HCT116 (cell line): ENCODE measurements around the gene BABAM2. TPM values are rescaled to one million over a fixed set of nuclear protein-coding genes. Genes with fewer than 3 reads are reported as not detected.

Experiments used
- ATAC-seq: fragments of 200-7000 bp; cut with Tn5 transposase; 2 replicates; pipeline ENCODE4 v1.9.1; 2020; ENCODE audit warnings: mild to moderate bottlenecking, moderate library complexity
- BruUV-seq: library from RNA; stranded (reverse); fragments of 400-500 nt; replicated peaks from 2 replicates; lab custom pipeline; 2021; lab: Mats Ljungman, UMichigan
- CTCF ChIA-PET: fragments of 300-600 bp; sonication (Branson Sonifier 250); formaldehyde crosslinking; loops from one replicate; lab custom pipeline; 2021; ENCODE audit warnings: antibody characterized with exemption; lab: Charles Lee
- POLR2A ChIA-PET: fragments of 300-600, 350-600 bp; sonication (Branson Sonifier 250); formaldehyde crosslinking; loops from one replicate; lab custom pipeline; 2021; ENCODE audit warnings: antibody characterized with exemption; lab: Charles Lee
- RAD21 ChIA-PET, 2 experiments: fragments of 300-600 bp; sonication (Branson Sonifier 250); formaldehyde crosslinking; loops; one replicate each; lab custom pipeline; 2023; ENCODE audit warnings: low total read pairs in 2 of 2; ENCODE audit not compliant: uncharacterized antibody in 2 of 2, unreplicated experiment in 2 of 2, low non-redundant PET in 1 of 2; lab: Charles Lee
- DNase-seq: peaks from one replicate; pipeline ENCODE4 v3.0.0-alpha.2; 2010; ENCODE audit warnings: low read depth, low spot score
- H2AFZ ChIP-seq: fragments of 200-600 bp; shearing (Covaris generic), sonication (generic); 2 replicates; pipeline ENCODE4 v1.6.1; 2017; ENCODE audit warnings: low read depth, mixed run types, mixed read lengths, antibody characterized with exemption, low read length; ENCODE audit not compliant: poor library complexity, severe bottlenecking
- H3K27ac ChIP-seq: 2 replicates; pipeline ENCODE4 v1.5.1; 2012; ENCODE audit warnings: low read depth, low read length
- H3K27me3 ChIP-seq: fragments of 200-600 bp; sonication (generic); 2 replicates; pipeline ENCODE4 v1.6.1; 2016; ENCODE audit warnings: mixed run types, low read length, mixed read lengths; ENCODE audit not compliant: insufficient read depth
- H3K36me3 ChIP-seq, 2 experiments: fragments of 200-500 bp in 1 of 2; fragments of 200-600 bp in 1 of 2; sonication (Bioruptor generic) in 1 of 2; sonication (generic) in 1 of 2; 2 replicates each; pipeline versions ENCODE4 v1.5.1 to v1.6.1; 2014 to 2016; ENCODE audit warnings: low read length in 2 of 2, inconsistent platforms in 1 of 2, mixed read lengths in 1 of 2, mixed run types in 1 of 2; ENCODE audit not compliant: insufficient read depth in 2 of 2, control insufficient read depth in 1 of 2
- H3K4me1 ChIP-seq, 2 experiments: fragments of 200-600 bp in 1 of 2; sonication (generic) in 1 of 2; 2 replicates each; pipeline versions ENCODE4 v1.5.1 to v1.6.1; 2012 to 2017; ENCODE audit warnings: low read length in 2 of 2, inconsistent platforms in 1 of 2, mild to moderate bottlenecking in 1 of 2, mixed read lengths in 1 of 2, mixed run types in 1 of 2, moderate library complexity in 1 of 2; ENCODE audit not compliant: insufficient read depth in 2 of 2, control insufficient read depth in 1 of 2
- H3K4me2 ChIP-seq: fragments of 200-600 bp; sonication (generic); 2 replicates; pipeline ENCODE4 v1.6.1; 2017; ENCODE audit warnings: mixed run types, low read length, mixed read lengths
- H3K4me3 ChIP-seq, 2 experiments: fragments of 200-600 bp in 1 of 2; sonication (generic) in 1 of 2; replicated peaks in 1 of 2; 2 replicates each; pipeline ENCODE4 v1.5.1; 2011 to 2016; ENCODE audit warnings: low read length in 2 of 2, control low read depth in 1 of 2, low read depth in 1 of 2, mild to moderate bottlenecking in 1 of 2, mixed read lengths in 1 of 2, mixed run types in 1 of 2
- H3K79me2 ChIP-seq: fragments of 200-600 bp; sonication (generic); 2 replicates; pipeline ENCODE4 v1.6.1; 2017; ENCODE audit warnings: mild to moderate bottlenecking, mixed run types, low read length, moderate library complexity, mixed read lengths; ENCODE audit not compliant: insufficient read depth
- H3K9ac ChIP-seq: fragments of 200-600 bp; sonication (generic); 2 replicates; pipeline ENCODE4 v1.6.1; 2016; ENCODE audit warnings: low read length, mixed read lengths
- H3K9me2 ChIP-seq: fragments of 200-600 bp; sonication (generic), shearing (Covaris generic); 2 replicates; pipeline ENCODE4 v1.6.1; 2017; ENCODE audit warnings: mixed run types, mild to moderate bottlenecking, moderate library complexity; ENCODE audit not compliant: insufficient read depth
- H3K9me3 ChIP-seq, 2 experiments: fragments of 200-500 bp in 1 of 2; fragments of 200-600 bp in 1 of 2; sonication (Bioruptor generic) in 1 of 2; sonication (generic) in 1 of 2; 2 replicates each; pipeline ENCODE4 v1.6.1; 2014 to 2017; ENCODE audit warnings: low read length in 2 of 2, mixed read lengths in 2 of 2, inconsistent platforms in 1 of 2, low read depth in 1 of 2, mild to moderate bottlenecking in 1 of 2, mixed run types in 1 of 2, moderate library complexity in 1 of 2; ENCODE audit not compliant: control insufficient read depth in 1 of 2, insufficient read depth in 1 of 2
- H4K20me1 ChIP-seq: fragments of 200-600 bp; sonication (generic), shearing (Covaris generic); 2 replicates; pipeline ENCODE4 v1.6.1; 2017; ENCODE audit warnings: mixed run types, mild to moderate bottlenecking, moderate library complexity; ENCODE audit not compliant: insufficient read depth
- ATF3 ChIP-seq: IDR thresholded peaks from 2 replicates; pipeline ENCODE4 v1.6.1; 2012
- CBX3 ChIP-seq: IDR thresholded peaks from 2 replicates; pipeline ENCODE4 v1.6.1; 2012; ENCODE audit warnings: low read depth
- CEBPB ChIP-seq: IDR thresholded peaks from 2 replicates; pipeline ENCODE4 v1.6.1; 2012; ENCODE audit warnings: low read depth
- ELF1 ChIP-seq: IDR thresholded peaks from 2 replicates; pipeline ENCODE4 v1.6.1; 2012; ENCODE audit warnings: low read depth, borderline replicate concordance
- EZH2 ChIP-seq: fragments of 200-600 bp; sonication (generic); IDR thresholded peaks from 2 replicates; pipeline ENCODE4 v1.6.1; 2017; ENCODE audit warnings: antibody characterized with exemption, mixed run types
- FOSL1 ChIP-seq: IDR thresholded peaks from 2 replicates; pipeline ENCODE4 v1.6.1; 2012; ENCODE audit warnings: low read depth
- JUND ChIP-seq: IDR thresholded peaks from 2 replicates; pipeline ENCODE4 v1.6.1; 2012
- POLR2A ChIP-seq: IDR thresholded peaks from 2 replicates; pipeline ENCODE4 v1.7.0; 2011; ENCODE audit warnings: borderline replicate concordance; ENCODE audit not compliant: insufficient read depth, insufficient read length; ENCODE audit errors: extremely low read depth
- POLR2AphosphoS5 ChIP-seq: IDR thresholded peaks from 2 replicates; pipeline ENCODE4 v1.6.1; 2011; ENCODE audit warnings: mild to moderate bottlenecking, low read depth, low read length, moderate library complexity
- RAD21 ChIP-seq: IDR thresholded peaks from 2 replicates; pipeline ENCODE4 v1.6.1; 2012; ENCODE audit warnings: low read depth, mild to moderate bottlenecking
- REST ChIP-seq: IDR thresholded peaks from 2 replicates; pipeline ENCODE4 v1.6.1; 2012; ENCODE audit warnings: low read depth
- SIN3A ChIP-seq: IDR thresholded peaks from 2 replicates; pipeline ENCODE4 v1.6.1; 2012; ENCODE audit warnings: low read depth
- SP1 ChIP-seq: IDR thresholded peaks from 2 replicates; pipeline ENCODE4 v1.6.1; 2012; ENCODE audit warnings: low read depth
- SRF ChIP-seq: IDR thresholded peaks from 2 replicates; pipeline ENCODE4 v1.6.1; 2012; ENCODE audit warnings: low read depth
- TCF7L2 ChIP-seq: IDR thresholded peaks from 2 replicates; pipeline ENCODE4 v1.7.0; 2011; ENCODE audit warnings: borderline replicate concordance, inconsistent platforms; ENCODE audit not compliant: insufficient read depth, insufficient read length; ENCODE audit errors: extremely low read depth
- YY1 ChIP-seq: IDR thresholded peaks from 2 replicates; pipeline ENCODE4 v1.6.1; 2011; ENCODE audit warnings: low read length, low read depth, moderate library complexity, mild to moderate bottlenecking; ENCODE audit not compliant: insufficient replicate concordance; ENCODE audit errors: extremely low read depth
- ZFX ChIP-seq: fragments of 450-650 bp; IDR thresholded peaks from 2 replicates; pipeline ENCODE4 v1.6.1; 2017
- intact Hi-C: fragments of 100-400 bp; cut with micrococcal nuclease; formaldehyde crosslinking; loops from 2 replicates; pipeline ENCODE4 v1.10.0; 2022
- total RNA-seq: library from RNA; stranded (reverse); gene quantifications from one replicate; pipeline ENCODE4 v1.2.1, GENCODE V29; 2021; ENCODE audit not compliant: unreplicated experiment

The BABAM2 gene
- total RNA-seq, 1 experiment from 2014 or later: 23.8 TPM

GRCh38 chr2:27988306-27988705 lies 97.8 kb downstream of the BABAM2 start:
- no peaks in the 10 kb centered on the region for H3K9me3 ChIP-seq
- TF ChIP-seq SIN3A: no peak
- no peak for TF ChIP-seq FOSL1
- no peak for TF ChIP-seq CBX3
- no peak for TF ChIP-seq POLR2A
- TF ChIP-seq SP1: no peak
- no peak for TF ChIP-seq ELF1
- no peak for TF ChIP-seq RAD21
- TF ChIP-seq CEBPB: no peak
- no peak for TF ChIP-seq POLR2AphosphoS5
- TF ChIP-seq TCF7L2: no peak
- TF ChIP-seq ZFX: no peak
- TF ChIP-seq EZH2: no peak
- no peaks in the 10 kb centered on the region for H3K36me3 ChIP-seq
- CTCF ChIA-PET: no interaction called here
- POLR2A ChIA-PET: no interaction called here
- RAD21 ChIA-PET: no interaction called here
- H3K27me3 ChIP-seq: no peaks in the 10 kb centered on the region
- ATAC-seq (no peak), DNase-seq (no peak)
- H3K79me2 ChIP-seq: peaks cover 7% of the 10 kb centered on the region; the same call in 1 of the 2 replicates
- no peak overlapping the region for H3K4me3 ChIP-seq
- intact Hi-C loops: no loop called here
- BruUV-seq: no TSS peak
- H4K20me1 ChIP-seq: no peaks in the 10 kb centered on the region
- H3K9ac ChIP-seq: no peak overlapping the region
- no peak overlapping the region for H2AFZ ChIP-seq
- 0 out of 2 replicates have a peak overlapping the region, but pooled peaks have one; percentile 18 for H3K4me2 ChIP-seq
- H3K27ac ChIP-seq: no peak overlapping the region
- peaks cover 10 to 34% of the 10 kb centered on the region in 2 experiments for H3K4me1 ChIP-seq
- no peaks in the 10 kb centered on the region for H3K9me2 ChIP-seq

GRCh38 chr2:27988718-27989117 lies 98.2 kb downstream of the BABAM2 start:
- intact Hi-C loops: no loop called here
- no peaks in the 10 kb centered on the region for H3K36me3 ChIP-seq
- no TSS peak for BruUV-seq
- ChIA-PET POLR2A (no interaction called here), RAD21 (no interaction called here), CTCF (no interaction called here)
- H3K79me2 ChIP-seq: peaks cover 5% of the 10 kb centered on the region; the same call in 1 of the 2 replicates
- H3K9me3 ChIP-seq: no peaks in the 10 kb centered on the region
- H3K4me1 ChIP-seq: peaks cover 14 to 39% of the 10 kb centered on the region in 2 experiments
- H3K4me3 ChIP-seq: no peak overlapping the region
- no peaks in the 10 kb centered on the region for H3K27me3 ChIP-seq
- H3K9ac ChIP-seq: no peak overlapping the region
- no peaks in the 10 kb centered on the region for H4K20me1 ChIP-seq
- TF ChIP-seq ZFX: no peak
- no peak for TF ChIP-seq YY1
- TF ChIP-seq ATF3: no peak
- no peak for TF ChIP-seq SRF
- no peak for TF ChIP-seq POLR2AphosphoS5
- no peak for TF ChIP-seq JUND
- TF ChIP-seq POLR2A: no peak
- TF ChIP-seq SP1: no peak
- no peak for TF ChIP-seq REST
- TF ChIP-seq TCF7L2: no peak
- TF ChIP-seq CEBPB: no peak
- no peak for DNase-seq
- peak overlapping the region; percentile 18; the same call in 1 of the 2 replicates for H3K4me2 ChIP-seq
- no peak for ATAC-seq
- no peak overlapping the region; the same call in 1 of the 2 replicates for H3K27ac ChIP-seq
- no peak overlapping the region for H2AFZ ChIP-seq
- no peaks in the 10 kb centered on the region for H3K9me2 ChIP-seq
